ENCODE measurements around the gene SLC7A5.
"Not testable (repeated sequence)": the region's sequence is repeated elsewhere in the genome, so short reads cannot be mapped to it uniquely, and the experiment has no call there.

SLC7A5 gene

DNA sequence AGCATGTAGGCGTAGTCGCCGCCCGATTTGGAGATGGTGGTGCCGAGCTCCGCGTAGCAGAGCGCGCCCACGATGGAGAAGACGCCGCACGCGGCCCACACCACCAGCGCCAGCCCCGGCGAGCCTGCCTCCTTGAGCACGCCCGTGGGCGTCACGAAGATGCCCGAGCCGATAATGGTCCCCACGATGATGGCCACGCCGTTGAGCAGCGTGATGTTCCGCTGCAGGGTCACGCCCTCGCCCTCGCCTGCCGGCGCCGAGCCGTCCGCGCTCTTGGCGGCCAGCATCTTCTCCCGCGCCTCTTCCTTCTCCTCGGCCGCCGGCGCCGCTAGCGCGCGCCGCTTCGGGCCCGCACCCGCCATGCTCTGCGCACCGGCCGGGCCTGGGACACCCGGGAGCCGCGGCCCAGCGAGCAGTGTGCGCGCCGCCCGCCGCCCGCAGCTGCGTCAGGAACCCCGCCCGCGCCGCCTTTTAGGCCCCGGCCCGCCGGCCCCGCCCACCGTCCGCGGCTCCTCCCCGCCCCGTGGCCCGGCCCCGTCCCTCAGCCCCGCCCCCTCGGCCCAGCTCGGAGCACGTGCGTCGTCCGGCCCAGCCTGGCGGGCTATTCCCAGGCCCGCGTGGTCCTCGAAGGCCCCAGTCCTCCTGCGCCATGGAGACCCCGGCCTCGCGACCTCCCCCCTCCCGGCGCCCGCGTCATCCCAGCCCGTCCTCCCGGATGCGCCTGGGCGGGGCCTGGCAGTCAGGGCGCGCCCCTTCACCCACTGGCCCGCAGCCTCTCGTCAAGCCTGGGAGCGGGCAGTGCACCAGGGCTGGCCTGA lies at the start of gene SLC7A5:
Gene SLC7A5 (minus strand): TSS at position 447 of the 818 bp plus-strand sequence. CDS start 85 bp downstream, at position 362.
- DNase-seq: peak; percentile 37 to 42

DNA sequence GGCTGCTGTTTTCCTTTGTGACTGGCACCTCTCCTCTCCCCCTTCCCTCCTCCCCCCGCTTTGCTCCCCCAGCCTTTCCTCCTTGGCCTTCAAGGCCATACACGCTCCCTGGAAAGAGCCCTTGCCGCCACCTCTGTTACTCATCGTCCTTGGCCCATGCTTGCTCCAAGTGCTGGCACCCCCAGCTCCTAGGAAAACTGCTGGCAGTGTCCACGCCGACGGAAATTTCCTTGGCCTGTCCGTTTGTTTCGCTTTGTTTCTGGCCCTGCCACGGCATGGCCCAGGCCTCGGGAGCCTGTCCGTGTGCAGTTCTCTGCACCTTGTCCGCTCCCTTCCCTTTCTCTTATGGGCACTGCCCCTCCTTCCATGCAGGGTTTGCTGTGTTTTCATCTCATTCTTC lies 49.0 kb upstream of the SLC7A5 start:
- no peak for DNase-seq

DNA sequence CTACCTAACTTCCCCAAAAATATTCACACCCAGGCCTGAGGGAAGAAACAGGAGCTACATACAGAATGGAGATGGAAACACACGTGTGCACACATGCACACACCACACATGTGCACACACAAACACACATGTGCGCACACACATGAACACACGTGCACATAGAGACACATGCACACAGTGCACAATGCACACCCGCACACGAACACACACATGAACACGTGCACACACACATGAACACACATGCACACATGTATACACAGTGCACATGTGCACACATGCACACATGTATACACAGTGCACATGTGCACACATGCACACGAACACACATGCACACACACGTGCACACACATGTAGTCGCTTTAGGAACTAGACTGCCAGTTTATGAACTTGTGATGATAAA lies 48.2 kb upstream of the SLC7A5 start:
- DNase-seq: no peak

DNA sequence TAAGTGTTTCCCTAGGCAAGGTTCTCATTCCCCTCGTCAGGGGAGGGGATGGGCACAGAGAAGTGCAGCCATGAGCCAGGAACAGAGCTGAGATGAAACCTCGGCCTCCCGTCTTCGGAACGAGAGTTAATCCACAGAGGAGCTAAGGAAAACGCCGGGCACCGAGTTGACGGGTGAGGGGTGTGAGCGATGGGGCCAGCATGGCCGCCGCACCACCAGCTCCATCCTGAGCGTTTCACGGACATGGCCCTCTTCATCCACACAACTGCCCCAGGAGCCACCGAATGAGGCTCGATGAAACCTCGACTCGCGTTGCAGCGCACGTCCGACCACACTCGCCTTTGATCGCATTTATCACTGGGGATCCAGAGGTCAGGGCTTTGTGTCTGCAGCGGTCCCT lies 45.5 kb upstream of the SLC7A5 start:
- no peak for DNase-seq

DNA sequence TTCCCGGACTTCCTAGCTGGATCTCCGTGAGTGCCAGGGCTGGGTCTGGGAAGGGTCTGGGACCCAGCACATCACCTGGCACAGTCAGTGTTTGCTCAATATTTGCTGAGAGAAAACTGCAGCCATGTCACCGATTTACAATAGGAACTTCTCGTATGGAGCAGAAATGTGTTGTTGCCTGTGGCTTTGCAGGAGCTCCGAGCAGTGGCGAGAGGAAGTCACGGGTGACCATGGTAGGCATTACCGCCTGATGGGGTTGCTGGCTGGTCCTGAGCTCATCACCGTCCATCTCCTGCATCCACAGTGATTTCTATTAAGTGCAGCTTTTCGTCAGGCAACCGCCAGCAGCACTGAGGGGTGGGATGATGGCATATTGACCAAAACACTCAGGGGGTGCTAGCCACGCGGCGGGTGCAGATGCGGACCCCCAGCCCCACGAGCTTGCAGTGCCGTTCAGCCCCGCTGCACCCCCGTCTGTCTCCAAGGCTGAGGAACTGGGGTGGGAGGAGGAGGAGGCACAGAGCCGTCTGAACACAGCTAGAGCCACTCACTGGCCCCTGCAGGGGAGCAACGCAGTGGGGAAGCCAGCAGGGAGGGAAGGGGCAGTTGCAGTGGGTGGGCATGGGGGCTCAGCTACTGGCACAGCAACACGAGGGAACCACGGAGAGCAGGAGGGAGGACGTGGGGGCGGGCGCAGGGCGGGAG lies 44.9 kb upstream of the SLC7A5 start:
- not testable (repeated sequence) for DNase-seq

DNA sequence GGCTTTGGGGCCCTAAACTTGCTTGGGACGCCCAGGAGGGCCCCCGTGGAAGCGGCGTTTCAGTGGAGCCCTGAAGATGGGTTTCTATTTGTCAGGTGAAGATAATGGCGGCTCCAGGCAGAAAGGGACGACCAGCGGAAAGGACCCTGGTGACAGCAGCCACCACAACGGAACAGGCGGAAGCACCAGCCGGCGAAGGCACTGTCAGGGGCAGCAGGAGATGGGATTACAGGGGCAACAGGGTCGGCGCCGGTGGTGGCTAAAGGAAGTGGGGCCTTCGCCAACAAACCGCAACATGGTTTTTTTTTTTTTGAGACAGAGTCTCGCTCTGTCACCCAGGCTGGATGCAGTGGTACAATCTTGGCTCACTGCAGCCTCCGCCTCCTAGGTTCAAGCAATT lies 43.4 kb upstream of the SLC7A5 start:
- not testable (repeated sequence) for DNase-seq

DNA sequence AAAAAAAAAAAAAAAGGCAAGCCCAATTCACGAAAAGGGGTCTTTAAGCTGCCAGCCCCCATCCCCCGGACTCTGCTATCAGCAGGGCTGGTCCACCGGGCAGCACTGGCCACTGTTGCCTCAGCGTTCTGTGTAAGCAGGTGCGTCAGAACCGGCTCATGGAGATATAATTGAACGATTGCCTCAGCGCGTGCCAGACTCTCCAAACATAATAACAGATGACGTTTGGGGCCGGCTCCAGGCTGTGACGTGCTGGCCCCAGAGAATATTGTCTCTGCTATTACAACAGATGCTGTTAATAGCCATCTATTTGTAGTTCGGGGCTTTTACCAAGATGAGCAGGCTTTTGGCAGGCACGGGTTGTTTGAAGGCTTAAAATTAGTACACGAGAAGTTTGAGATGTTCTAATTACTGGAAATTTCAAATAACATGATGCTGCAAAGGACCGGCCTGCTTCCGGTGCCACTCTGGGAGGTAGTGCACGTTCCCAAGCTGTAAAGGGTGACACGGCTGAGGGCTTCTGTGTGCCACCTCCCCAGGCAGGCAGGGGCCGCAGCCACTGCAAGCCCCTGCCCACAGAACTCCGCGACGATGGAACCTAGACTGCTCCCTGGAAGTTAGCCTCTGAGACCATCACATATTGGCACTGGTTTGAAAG lies 41.9 kb upstream of the SLC7A5 start:
- not testable (repeated sequence) for DNase-seq

DNA sequence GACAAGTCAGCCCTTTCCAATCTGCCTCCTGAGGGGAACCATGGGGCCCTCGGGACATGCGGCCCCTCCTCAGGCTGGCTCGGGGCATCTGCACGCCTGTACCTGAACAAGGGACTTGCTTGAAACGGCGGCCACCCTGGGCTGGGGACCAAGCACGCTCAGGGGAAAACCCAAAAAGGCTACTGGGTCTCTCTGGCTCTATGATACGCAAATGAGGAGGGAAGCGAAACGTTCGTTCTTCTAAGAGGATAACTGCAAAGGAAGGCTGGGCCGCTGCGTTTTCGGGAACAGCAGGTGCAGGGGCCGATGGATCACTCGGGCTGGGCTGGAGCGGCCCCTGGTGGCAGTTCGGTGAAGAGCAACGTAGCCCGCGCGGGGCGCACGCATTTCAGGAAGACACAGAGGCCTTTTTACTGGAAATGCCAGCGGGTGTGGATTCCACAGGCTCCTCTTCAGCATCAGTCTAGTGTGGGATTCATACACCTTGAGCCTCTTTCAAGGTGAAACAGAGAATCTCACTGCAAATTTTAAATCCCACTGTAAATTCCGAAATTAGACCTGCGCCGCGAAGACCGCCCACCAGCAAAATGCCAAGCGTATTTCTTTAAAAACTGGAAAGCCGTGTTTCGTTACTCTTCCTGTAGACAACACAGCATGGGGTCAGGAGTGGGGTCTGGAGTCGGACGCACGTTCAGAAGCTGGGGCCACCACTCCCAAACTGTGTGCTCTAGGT lies 40.1 kb upstream of the SLC7A5 start:
- DNase-seq: peak; percentile 41 to 55

DNA sequence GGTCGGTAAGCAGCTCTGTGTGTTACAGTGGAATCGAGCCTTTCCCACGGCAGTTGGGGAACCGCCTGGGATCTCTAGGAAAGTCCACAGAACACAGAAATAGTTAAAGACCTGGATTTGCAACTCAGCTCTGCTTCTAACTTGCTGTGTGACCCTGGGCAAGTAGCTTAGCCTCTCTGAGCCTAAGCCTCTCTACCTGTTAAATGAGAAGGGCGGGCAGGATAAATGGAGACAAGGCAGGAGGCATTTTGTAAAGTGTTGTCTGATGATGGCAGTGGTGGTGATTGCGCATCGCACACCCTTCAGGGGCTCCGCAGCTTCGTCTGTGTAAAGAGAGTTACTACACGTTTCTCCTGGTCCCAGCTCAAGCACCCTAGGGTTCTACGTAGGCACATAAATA lies 38.8 kb upstream of the SLC7A5 start:
- DNase-seq: not testable (repeated sequence)

DNA sequence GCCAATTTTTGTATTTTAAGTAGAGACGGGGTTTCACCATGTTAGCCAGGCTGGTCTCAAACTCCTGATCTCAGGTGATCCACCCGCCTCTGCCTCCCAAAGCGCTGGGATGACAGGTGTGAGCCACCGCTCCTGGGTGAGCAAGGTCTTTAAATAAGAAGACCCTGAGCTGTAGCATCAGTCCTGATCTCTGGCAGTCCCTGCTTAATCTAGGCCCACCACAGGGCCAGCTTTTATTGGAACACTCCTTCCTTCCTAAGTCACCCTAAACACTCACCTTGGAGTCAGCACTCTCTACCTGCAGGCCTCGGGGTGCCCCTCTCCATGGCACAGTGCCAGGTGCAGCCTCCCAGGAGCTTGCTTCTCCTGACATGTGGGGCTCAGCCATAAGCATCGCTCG lies 36.2 kb upstream of the SLC7A5 start:
- DNase-seq: not testable (repeated sequence)

DNA sequence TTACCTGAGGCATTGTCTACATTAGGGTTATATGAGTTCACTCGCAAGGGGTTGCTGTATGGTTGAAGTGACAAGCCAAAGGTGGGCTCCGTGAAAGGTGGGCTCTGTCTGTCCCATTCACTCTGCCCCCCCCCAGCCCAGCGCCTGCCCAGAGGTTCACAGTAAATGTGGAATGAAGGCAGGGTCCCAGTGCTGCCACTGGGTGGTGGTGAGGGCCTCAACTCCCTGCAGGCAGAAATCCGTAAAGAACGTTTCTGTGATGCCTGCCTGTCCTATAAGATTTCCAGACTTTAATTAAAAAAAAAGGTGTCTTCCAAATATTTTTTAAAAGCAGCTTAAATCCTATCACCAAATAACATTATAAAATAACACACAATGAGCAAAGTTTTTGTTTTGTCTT lies 35.7 kb upstream of the SLC7A5 start:
- not testable (repeated sequence) for DNase-seq

DNA sequence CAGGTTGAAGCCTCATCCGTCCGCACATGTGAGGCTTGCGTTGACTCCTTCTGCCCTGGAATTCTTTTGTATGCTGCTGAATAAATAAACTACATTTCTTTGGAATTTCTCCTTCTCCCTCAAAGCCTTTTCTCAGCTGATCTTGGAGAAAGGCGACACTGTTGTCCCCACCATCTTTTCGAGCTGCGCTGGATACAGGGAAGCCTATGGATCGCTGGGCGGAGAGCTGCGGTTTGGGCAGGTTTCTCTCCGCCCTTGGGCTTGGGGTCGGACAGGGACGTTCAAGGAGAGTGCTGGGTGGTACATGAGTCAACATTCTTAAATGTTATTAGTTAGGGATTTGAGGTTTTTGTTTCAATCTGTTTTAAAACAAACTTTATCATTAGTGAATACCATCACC lies 31.2 kb upstream of the SLC7A5 start:
- DNase-seq: not testable (repeated sequence)

DNA sequence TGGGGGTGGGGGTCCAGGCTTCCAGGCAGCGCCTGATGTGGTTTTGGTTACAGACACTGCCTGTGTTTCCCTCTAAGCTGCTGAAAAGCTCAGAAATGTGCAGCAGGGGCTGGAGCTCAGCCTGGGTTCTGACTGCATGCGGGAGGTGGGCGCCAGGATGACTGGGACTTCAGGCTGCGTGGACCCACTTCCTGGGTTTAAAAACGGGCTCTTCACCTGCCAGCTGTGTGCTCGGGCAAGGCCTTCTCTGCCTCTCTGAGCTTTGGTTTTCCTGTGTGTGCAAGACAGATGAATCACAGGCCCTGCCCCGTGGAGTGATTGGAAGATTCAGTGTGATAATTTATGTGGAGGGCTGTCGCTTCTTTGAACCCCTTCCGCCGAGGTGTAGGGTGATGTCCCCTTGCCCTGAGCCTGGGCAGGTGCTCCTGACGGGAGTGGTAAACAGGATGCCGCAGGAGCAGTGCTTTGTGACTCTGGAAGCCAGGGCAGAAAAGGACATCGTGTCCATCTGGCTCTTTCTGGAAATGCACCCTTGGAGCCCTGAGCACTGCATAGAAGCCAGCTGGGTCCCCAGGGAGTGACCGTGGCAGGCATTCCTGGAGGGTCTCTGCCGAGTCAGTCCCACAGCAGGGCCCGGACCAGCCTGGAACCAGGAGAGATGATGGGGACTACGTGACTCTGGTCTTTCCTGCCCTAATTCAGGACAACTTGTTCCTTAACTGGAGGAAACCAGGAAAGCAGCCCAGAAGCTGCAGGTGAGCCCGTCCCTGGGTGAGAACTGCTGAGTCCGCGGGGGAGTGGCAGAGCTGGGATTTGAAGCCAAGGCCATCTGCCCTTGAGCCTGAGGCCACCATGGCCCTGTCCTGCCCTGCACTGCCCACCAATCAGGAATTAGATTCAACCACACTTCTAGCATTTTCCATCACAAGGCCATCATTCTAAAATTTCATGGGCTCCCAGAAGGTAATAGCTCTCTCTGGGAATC lies 28.5 kb upstream of the SLC7A5 start:
- no peak for DNase-seq

DNA sequence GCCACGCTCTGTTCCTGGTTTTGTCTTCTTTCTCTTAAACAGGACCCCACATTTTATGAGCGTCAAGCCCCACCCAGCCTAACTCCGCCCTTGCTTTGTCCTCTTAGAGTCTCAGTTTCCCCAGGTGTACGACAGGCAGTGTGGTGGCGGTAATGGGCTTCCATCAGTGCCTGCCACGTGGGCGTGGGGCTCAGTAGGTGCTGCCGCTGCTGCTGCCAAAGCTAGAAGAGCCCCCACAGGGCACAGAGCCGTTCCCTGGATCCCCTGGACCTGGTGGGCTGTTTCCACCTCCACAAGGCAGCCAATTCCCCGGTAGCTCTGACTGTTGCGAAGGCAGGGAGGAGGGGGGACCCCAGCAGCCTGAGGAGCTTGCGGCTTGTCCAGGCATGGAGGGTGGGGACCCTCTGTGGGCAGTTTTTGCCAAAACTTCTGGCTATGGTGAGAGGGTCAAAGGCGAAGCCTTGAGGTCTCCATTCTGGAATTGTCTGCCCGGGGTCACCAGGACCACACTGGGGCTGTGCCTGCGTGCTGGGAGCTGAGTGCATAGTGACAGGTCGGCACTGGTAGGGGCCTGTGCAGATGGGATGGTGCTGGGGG lies 27.7 kb upstream of the SLC7A5 start:
- not testable (repeated sequence) for DNase-seq

DNA sequence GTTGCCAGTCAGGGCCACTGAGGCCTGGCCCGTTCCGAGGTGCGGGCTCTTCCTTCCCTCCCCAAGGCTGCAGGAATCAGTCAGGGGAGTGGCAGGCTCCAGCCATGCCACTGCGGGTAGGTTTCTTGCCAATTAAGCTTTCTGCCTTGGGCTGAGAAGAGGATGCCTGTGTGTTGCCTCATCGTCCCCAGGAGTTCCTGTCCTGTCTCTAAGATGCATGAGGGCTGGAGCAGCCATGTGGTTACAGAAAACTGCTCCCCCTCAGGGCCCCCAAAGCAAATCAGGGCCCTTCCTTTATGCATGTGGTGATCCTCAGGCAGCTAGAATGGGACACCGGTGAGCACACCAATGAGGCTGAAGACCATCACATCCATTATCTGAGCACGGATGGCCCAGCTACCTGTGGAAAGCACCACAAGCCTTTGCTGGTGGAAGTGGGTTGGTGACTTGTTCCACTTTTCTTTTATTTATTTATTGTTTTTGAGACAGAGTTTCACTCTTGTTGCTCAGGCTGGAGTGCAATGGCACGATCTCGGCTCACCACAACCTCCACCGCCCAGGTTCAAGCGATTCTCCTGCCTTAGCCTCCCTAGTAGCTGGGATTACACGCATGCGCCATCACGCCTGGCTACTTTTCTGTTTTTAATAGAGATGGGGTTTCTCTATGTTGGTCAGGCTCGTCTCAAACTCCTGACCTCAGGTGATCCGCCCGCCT lies 27.0 kb upstream of the SLC7A5 start:
- peak; percentile 17 to 37 for DNase-seq

DNA sequence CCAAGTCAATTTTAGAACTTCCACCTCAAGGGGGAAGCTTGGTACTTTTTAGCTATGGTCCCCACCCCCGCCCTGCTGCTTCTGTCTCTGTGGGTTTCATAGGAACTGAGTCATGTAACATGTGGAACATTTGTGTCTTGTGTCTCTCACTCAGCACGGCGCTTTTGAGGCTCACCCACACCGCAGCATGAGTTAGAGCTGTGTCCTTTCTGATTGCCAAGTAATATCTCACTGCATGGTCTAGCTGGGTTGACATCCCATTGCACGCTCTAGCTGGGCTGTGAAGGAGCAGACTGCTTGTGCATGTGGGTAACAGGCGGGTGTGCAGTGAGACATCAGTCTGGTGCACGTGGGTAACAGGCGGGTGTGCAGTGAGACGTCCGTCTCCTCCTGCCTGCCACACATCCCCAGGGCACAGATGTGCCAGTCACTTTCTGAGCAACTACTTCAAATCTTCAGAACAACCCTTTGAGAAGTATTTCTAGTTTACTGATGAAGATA lies 26.4 kb upstream of the SLC7A5 start:
- peak; percentile 30 to 57 for DNase-seq

DNA sequence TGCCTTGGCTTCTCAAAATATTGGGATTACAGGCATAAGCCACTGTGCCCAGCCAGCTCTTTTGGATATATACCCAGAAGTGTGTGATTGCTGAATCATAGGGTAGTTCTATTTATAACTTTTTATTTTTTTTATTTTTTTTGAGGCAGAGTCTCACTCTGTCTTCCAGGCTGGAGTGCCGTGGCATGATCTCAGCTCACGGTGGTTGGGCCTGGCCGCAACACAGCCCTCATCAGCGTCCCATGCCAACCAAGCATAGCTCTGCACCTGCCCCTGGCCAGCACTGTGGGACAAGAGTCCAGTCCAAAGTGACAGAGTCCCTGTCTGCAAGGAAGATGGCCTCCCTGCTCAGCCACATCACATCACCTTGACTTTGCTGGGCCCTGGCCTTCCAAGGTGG lies 24.7 kb upstream of the SLC7A5 start:
- not testable (repeated sequence) for DNase-seq

DNA sequence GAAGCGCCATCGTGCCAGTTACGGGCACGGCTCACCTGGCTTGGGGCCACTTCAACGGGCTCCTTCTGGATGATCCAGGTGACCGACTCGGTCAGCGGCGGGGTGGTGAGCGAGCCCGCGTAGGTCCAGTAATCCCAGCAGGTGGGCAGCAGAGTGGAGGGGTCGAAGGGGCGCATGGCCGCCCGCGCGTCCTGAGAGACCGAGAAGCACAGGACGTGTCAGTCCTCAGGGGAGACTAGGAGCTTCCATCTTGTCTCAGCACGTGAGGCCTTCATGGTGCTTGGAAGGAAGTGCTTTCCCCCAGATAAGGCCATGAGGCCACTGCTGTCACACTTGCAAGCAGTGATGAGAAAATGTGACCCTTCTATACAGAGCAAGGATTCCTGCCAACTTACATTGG lies 22.5 kb upstream of the SLC7A5 start:
- no peak for DNase-seq

DNA sequence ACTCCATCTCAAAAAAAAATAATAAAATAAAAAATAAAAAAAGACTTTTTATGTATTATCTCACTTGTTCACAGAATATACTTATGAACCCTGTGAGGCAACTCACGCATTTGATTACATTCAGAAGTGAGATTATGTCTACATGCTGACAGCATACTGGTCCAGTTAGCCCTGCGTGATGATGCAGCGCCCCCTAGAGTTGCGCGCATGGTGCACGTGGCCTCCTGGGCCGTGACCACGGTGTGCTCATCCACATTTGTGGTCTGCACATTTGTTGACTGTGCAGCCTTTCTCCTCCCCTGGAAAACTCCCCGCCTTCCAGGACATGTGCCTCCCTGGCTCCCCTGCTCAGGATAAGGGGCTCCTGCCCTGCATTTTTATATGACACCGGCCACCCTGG lies 20.5 kb upstream of the SLC7A5 start:
- not testable (repeated sequence) for DNase-seq

DNA sequence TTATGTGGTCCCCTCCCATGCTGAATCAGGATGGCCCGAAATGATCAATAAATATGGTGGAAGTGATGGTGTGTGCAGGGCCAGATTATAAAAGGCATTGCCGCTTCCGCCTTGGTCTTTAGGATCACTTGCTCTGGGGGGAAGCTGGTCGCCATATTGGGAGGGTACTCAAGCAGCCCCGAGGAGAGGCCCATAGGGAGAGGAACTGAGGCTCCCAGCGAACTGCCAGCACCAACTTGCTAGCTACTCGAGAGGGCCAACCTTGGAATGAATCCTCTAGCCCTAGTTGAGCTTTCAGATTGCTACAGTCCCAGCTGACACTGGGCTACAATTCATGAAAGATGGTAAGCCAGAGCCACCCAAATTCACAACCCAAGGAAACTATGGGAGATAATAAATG lies 19.0 kb upstream of the SLC7A5 start:
- not testable (repeated sequence) for DNase-seq

Measured in AML-193 (cell line).